ENCODE measurements around the gene C2CD4B. TPM values are rescaled to one million over a fixed set of nuclear protein-coding genes. Genes with fewer than 3 reads are reported as not detected.

The C2CD4B gene
- total and polyA plus RNA-seq, 8 donors: 1.1 to 5.1 (median 2.9) TPM

DNA sequence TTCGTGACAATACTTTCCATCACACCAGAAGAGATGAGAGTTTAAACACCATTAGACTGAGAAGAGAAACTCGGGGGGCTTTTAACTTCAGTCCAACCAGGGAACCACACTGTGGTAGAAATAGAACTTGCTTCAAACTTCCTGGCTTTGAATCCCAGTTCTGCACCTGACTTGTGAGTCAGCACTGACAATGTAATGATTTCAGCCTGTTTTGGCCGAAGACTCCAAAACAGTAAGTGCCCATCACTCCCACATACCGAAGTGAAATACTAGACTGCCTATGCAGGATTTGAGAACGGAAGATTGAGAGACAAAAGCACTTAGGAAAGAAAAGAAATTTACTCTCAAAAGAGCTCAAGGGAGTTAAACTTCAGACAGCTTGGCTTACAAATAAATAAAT, 27.0 kb downstream of the C2CD4B start:
- H3K9me3 ChIP-seq: no peaks in the 10 kb centered on the region
- H3K4me1 ChIP-seq: peaks cover 0 to 6% of the 10 kb centered on the region in 2 donors
- DNase-seq (no peak), ATAC-seq (no peak)
- intact Hi-C loops (cut with DNase I): no loop called here
- H3K4me3 ChIP-seq: no peak overlapping the region
- H3K27me3 ChIP-seq: no peaks in the 10 kb centered on the region
- TF ChIP-seq, protein P1, sequence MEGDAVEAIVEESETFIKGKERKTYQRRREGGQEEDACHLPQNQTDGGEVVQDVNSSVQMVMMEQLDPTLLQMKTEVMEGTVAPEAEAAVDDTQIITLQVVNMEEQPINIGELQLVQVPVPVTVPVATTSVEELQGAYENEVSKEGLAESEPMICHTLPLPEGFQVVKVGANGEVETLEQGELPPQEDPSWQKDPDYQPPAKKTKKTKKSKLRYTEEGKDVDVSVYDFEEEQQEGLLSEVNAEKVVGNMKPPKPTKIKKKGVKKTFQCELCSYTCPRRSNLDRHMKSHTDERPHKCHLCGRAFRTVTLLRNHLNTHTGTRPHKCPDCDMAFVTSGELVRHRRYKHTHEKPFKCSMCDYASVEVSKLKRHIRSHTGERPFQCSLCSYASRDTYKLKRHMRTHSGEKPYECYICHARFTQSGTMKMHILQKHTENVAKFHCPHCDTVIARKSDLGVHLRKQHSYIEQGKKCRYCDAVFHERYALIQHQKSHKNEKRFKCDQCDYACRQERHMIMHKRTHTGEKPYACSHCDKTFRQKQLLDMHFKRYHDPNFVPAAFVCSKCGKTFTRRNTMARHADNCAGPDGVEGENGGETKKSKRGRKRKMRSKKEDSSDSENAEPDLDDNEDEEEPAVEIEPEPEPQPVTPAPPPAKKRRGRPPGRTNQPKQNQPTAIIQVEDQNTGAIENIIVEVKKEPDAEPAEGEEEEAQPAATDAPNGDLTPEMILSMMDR (IDR thresholded peaks at IDR 0.05): no peak
- no peak overlapping the region for H3K27ac ChIP-seq
- no peaks in the 10 kb centered on the region for H3K36me3 ChIP-seq

DNA sequence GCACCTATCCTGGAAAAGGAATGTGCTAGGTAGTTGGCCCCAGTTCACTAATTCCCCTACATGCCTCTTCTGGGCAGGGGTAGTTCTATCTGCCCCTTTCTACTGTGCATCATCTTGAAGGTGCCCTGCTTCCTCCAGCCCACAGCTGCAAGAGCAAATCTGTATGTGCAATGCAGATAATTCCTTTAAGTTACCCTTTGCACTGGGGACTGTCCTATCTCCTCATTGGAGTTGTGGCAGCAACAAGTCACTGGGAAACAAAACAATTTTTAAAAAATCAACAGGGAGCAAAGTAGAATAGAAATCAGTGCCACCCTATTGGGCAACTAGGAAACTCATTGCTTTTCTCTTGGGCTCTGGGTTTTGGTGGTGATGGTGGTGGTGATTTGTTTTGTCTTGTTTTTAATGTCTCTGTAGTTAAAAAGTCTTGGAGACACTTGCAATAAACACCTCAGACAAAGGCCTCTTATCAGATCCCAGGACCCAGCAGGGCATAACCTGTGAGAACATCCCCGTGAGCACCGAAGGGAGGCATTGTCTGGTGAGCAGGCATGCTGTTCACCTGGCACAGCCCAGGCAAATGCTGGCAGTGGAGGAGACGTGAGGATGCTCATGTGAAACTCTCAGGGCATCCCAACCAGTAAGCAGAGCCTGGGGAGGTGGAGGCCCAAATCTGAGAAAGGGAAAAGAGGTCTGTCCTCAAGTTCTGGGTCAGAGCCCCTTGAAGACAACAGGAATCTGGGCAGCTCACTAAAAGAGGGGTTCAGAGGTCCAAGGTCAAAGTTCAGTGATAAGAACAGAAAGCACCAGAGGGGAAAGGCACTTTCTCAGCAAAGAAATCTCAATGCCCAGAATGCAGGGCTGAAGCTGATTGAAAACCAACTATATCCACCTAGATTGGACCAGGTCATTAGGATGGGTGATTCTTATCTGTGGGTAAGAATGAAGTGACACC, 27.9 kb downstream of the C2CD4B start:
- Histone ChIP-seq H3K27ac (no peak overlapping the region), H3K4me1 (peaks cover 0 to 6% of the 10 kb centered on the region in 2 donors), H3K9me3 (no peaks in the 10 kb centered on the region), H3K4me3 (no peak overlapping the region), H3K27me3 (no peaks in the 10 kb centered on the region), H3K36me3 (no peaks in the 10 kb centered on the region)
- ATAC-seq (no peak), DNase-seq (no peak)
- intact Hi-C loops (cut with DNase I): no loop called here
- TF ChIP-seq, protein P1 (IDR thresholded peaks at IDR 0.05): no peak

DNA sequence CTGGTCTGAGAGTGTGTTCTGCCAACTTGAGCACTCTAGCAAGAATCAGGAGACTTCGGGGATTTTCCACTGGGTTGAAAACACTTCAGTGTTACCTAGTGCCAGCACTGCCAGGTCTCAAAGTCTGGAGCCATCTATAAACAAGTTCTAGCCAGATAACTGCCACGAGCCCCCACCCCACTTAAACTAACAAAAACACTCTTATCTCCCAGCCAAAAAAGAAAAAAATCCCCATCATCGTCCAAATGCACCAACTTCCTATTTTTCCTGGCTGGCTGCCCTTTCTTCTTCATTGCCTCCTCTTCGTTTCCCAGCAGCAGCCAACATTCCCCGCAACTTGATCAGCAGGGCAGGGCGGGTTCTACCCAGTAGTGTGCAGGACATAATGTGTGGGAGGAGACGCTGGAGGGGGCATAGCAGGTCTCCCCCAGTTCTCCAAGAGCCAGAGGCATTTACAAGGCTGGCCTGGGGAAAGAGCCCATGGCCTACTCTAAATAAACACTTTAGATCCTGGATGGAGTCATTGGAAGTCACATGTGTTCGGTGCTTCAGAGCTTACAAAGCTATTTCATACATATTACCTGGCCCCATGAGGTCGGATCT, 29.5 kb downstream of the C2CD4B start:
- Histone ChIP-seq H3K4me1 (peaks cover 0 to 6% of the 10 kb centered on the region in 2 donors), H3K9me3 (no peaks in the 10 kb centered on the region), H3K27me3 (no peaks in the 10 kb centered on the region), H3K36me3 (no peaks in the 10 kb centered on the region), H3K4me3 (no peak overlapping the region), H3K27ac (peak overlapping the region in 1 of 2 donors; percentile 26)
- ATAC-seq (peak; percentile 88), DNase-seq (peak in 1 of 4 donors; percentile 61)
- intact Hi-C loops (cut with DNase I): no loop called here
- TF ChIP-seq, protein P1 (IDR thresholded peaks at IDR 0.05): no peak

DNA sequence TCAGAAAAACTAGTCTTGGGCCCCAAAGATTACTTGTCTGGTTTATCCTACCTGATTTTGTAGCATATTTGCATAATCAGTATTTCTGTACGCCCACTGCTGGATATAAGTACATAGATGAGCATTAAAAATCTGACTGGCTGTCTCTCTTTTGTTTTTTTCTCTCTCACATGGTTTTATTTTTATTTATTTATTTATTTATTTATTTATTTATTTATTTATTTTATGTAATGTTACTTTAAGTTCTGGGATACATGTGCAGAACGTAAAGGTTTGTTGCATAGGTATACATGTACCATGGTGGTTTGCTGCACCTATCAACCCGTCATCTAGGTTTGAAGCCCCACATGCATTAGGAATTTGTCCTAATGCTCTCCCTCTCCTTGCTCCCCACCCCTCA, 31.9 kb downstream of the C2CD4B start:
- Histone ChIP-seq H3K36me3 (no peaks in the 10 kb centered on the region), H3K27me3 (no peaks in the 10 kb centered on the region), H3K27ac (no peak overlapping the region), H3K4me1 (peaks cover 0 to 6% of the 10 kb centered on the region in 2 donors), H3K4me3 (no peak overlapping the region), H3K9me3 (no peaks in the 10 kb centered on the region)
- DNase-seq: no peak
- TF ChIP-seq, protein P1 (IDR thresholded peaks at IDR 0.05): no peak
- intact Hi-C loops (cut with DNase I): no loop called here
- no peak for ATAC-seq

DNA sequence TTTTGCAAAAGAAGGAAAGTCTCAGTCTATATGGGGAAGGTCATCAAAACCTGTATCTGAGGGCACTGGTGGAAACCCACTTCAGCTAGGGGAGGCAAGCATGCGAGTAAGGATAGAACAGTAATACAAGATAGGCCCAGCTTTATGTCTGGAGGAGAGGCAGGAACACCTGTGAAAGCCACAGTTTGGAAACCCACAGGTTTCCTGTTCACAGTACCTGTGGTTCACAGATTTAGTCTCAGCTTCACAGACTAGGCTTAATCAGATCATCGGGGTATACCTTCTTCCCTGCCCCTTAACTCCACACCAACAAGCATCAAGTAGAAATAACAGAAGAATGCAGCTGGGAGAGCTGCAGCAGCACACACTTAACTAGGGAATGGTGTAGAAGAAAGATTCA, 36.2 kb downstream of the C2CD4B start:
- H3K4me3 ChIP-seq: no peak overlapping the region
- intact Hi-C loops (cut with DNase I): no loop called here
- no peak for DNase-seq
- H3K27me3 ChIP-seq: no peaks in the 10 kb centered on the region
- no peaks in the 10 kb centered on the region for H3K9me3 ChIP-seq
- H3K4me1 ChIP-seq: peaks cover 0 to 21% of the 10 kb centered on the region in 2 donors
- no peak overlapping the region for H3K27ac ChIP-seq
- no peak for ATAC-seq
- H3K36me3 ChIP-seq: no peaks in the 10 kb centered on the region
- TF ChIP-seq, protein P1 (IDR thresholded peaks at IDR 0.05): no peak
